NCI-H2107 treated with DMSO at 0.1 percent for 48 hours (cell line): ENCODE data around the gene ARHGEF12.

Source experiments
- DNase-seq: peaks from one replicate; lab custom pipeline; 2025; ENCODE audit not compliant: unreplicated experiment; lab: John Stamatoyannopoulos, UW

ARHGEF12 gene

DNA sequence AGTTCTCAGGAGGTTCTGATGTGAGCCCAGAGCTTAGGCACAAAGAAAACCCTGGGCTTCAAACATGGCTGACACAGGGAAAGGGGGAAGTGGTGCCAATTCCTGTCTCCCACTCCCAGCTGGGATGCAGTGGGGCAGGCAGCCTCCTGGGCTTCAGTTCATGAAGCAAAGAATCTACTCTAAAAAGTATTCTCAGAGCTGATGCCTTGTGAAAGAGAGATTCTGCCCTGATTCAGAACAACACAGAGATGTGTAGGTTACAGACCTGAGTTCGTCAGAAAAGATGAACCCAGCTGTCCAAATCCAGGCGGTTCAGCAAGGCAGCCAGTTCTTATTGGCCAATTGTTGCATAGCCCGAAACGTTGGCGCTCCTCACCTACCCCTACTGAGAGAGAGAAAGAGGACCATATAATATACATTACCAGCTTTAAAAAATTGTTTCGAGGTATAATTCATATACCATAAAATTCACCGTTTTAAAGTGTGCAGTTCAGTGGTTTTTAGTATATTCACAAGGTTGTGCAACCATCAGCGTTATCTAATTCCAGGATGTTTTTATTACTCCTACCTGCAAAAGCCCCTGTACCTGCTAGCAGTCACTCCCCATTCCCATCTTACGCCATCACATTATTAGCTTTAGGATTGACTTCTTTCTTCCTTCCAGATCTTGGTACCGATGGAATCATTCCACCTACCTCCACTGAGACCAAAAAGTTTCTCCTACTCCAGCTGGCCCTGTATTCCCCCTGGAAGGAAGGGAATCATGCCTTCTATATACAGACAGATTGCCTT is 18.3 kb upstream of the ARHGEF12 start:
- DNase-seq = no peak

GRCh38 chr11:120318906-120319305 is 17.3 kb upstream of the ARHGEF12 start:
- no peak for DNase-seq

DNA sequence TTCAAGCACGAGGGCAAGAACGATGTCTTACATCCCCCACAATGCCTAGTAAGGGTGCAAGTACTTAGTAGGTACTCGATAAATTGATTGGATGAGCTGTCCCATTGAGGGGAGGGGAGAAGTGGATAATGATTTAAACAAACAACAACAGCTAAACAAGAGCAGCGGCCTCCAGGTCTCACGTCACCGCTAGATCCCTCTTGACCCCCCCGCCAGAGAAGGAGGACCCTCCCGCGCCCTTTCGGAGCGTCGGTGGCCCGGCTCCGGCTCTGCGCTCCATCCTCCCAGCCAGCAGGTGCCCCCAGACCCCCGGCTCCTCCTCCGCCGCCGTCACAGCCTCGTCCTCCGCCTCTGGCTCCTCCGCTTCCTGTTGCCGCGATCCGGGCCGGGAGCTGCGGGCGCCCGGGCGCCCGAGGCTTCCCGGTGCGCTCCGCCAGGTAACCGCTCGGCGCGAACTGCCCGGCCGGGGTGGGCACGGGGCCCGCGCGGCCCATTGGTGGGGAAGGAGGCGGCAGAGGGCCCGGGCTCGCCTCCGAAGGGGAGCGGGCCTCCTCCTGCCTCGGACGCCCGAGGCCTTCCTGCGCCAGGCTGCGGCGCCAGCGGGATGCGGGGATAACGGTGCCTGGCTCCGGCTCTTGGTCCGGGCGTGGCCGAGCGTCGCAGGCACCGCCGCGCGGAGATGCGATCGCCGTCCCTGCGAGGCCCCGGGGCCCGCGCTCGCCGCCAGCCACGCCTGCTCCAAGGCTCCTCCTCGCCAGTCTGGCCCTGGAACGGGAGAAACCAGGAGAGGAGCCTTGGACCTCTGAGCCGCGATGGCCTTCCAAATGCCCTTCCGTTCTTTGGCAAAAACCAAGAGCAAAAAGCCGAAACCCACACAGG is 11.0 kb upstream of the ARHGEF12 start, which contains the start of gene TLCD5:
TLCD5 (plus strand) TSS at position 368 of the 879 bp plus-strand sequence. CDS start 2,143 bp downstream, outside the sequence.
- DNase-seq = peak; percentile 57

- no peak for DNase-seq
These were observed 10.0 kb upstream of the ARHGEF12 start for GRCh38 chr11:120326228-120326627.

GRCh38 chr11:120326845-120327281 is 9.3 kb upstream of the ARHGEF12 start:
- no peak for DNase-seq

- DNase-seq = no peak
These were observed 8.9 kb upstream of the ARHGEF12 start for GRCh38 chr11:120327311-120327710.

GRCh38 chr11:120329556-120329955 is 6.7 kb upstream of the ARHGEF12 start:
- DNase-seq = no peak

- no peak for DNase-seq
These were observed 6.2 kb upstream of the ARHGEF12 start for GRCh38 chr11:120330045-120330444.

- no peak for DNase-seq
These were observed 4.8 kb upstream of the ARHGEF12 start for GRCh38 chr11:120331301-120331996.

GRCh38 chr11:120332822-120333716 is 3.1 kb upstream of the ARHGEF12 start:
- no peak for DNase-seq

DNA sequence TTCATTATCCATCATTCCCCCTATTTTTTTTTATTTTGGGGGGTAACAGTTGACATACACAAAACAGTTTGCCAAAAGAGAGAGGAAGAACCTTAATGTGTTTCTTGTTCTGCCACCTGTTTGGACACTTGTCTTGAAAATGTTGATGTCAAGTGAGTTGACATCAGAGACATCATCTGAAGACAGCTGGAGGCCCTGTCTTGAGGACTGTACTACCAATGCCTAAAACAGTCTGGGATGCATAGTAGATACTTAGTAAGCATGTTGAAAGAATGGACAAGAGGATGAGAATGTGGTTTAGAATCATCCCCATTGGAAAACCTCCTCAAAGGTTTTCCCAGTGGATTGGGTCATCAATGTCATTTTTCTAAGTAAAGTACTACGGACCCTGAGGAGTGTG is 2.4 kb upstream of the ARHGEF12 start:
- no peak for DNase-seq

DNA sequence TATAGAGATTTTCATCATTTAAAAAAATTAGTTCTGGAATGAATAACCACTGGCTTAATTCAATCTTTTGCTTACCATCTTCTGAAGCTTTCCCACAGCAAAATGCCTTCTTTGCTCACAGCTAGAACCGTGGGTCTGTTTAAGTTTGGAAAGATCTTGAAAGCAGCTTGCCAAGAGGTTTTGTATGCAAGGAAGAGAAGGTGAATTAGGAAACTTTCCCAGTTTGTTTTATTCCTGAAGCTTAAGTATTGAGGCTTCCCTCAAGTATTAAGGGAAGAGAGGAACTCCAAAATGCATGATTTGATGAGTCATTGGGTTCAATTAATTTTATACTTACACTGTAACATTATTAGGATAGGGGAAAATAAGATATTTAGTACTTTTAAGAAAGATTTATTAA is 1.9 kb upstream of the ARHGEF12 start:
- no peak for DNase-seq

- DNase-seq = peak; percentile 83
These were observed 1.2 kb upstream of the ARHGEF12 start for GRCh38 chr11:120334894-120335462.

DNA sequence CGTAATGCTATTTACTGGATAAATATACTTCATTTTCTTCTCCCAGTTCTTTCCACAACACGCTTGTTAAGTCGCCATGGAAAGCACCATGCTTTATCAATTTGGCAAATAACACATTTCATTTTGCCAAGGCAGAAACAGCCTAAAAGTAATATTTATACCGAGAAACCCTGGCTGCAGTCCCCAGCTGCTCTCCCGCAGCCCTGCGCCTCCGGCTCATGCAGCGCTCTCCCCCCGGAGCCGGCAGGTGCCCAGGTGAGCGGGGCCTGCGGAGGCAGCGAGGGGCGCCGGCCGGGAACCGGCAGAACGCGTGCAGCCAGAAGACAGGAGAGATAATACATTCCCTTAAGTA is 681 bp upstream of the ARHGEF12 start:
- no peak for DNase-seq

GRCh38 chr11:120336641-120337354 is 585 bp downstream of the ARHGEF12 start:
- no peak for DNase-seq

- peak; percentile 50 for DNase-seq
These were observed 1.3 kb downstream of the ARHGEF12 start for GRCh38 chr11:120337355-120338106.

- DNase-seq = no peak
These were observed 2.1 kb downstream of the ARHGEF12 start for GRCh38 chr11:120338107-120338933.

DNA sequence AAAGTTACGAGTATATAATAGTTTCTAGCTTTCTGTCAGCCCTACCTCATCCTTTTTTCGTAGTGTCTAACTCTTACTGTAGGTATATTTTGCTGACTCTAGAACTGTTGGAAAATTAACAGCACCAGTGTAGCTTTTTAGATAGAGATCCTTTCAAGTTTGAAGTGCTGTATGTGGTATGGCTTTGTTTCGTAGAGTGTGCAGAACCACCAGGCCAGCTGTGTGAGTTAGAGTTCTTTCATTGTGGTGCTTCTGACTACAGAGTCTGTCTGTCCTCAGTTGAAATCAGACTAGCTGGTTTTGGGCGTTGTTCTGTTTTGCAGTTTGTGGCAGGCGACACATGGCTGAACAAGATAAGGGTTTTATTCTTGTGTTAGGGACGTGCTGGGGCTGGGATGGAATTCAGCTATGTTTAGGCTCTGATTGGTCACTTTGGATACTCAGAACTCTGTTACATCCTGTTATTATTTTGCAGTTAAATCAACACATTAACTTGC is 3.2 kb downstream of the ARHGEF12 start:
- peak; percentile 25 for DNase-seq
